IMR-90 (cell line): Measurements from ENCODE around the gene PRKCE. TPM values are rescaled to one million over a fixed set of nuclear protein-coding genes. Genes with fewer than 3 reads are reported as not detected.

ENCODE experiments used
- ATAC-seq: fragments of 200-7000 bp; cut with Tn5 transposase; 2 replicates; pipeline ENCODE4 v1.9.1; 2020; ENCODE audit warnings: low read depth, mild to moderate bottlenecking, moderate library complexity
- BruUV-seq: library from RNA; stranded (reverse); fragments of 400-500 nt; replicated peaks from 2 replicates; lab custom pipeline; 2021; lab: Mats Ljungman, UMichigan
- CTCF ChIA-PET: fragments of 300-600 bp; formaldehyde crosslinking; extraction: SDS; loops from one replicate; lab custom pipeline; 2021; ENCODE audit warnings: antibody characterized with exemption; lab: Yijun Ruan, JAX
- POLR2A ChIA-PET: fragments of 300-600 bp; sonication (Branson Sonifier 250); formaldehyde crosslinking; loops from one replicate; lab custom pipeline; 2022; ENCODE audit warnings: antibody characterized with exemption; ENCODE audit not compliant: unreplicated experiment; lab: Charles Lee
- DNase-seq: peaks from one replicate; pipeline ENCODE4 v3.0.0; 2013
- H2AFZ ChIP-seq: replicated peaks from 2 replicates; pipeline ENCODE3; 2013; ENCODE audit warnings: low read length, mild to moderate bottlenecking; ENCODE audit not compliant: poor library complexity
- H2AK5ac ChIP-seq: 2 replicates; pipeline ENCODE4 v1.6.1; 2013; ENCODE audit warnings: low read depth, low read length, inconsistent platforms
- H2AK9ac ChIP-seq: replicated peaks from 2 replicates; pipeline ENCODE3; 2013; ENCODE audit warnings: mild to moderate bottlenecking, low read depth, low read length, moderate library complexity; ENCODE audit not compliant: poor library complexity
- H2BK120ac ChIP-seq: 2 replicates; pipeline ENCODE4 v1.6.1; 2013; ENCODE audit warnings: low read depth, low read length, inconsistent platforms
- H2BK15ac ChIP-seq: 3 replicates; pipeline ENCODE4 v1.6.1; 2013; ENCODE audit warnings: low read depth, low read length, inconsistent platforms
- H2BK20ac ChIP-seq: 2 replicates; pipeline ENCODE4 v1.6.1; 2013; ENCODE audit warnings: low read depth, mild to moderate bottlenecking, inconsistent platforms, low read length, moderate library complexity
- H2BK5ac ChIP-seq: 2 replicates; pipeline ENCODE4 v1.6.1; 2013; ENCODE audit warnings: mild to moderate bottlenecking, low read depth, low read length, inconsistent platforms; ENCODE audit not compliant: poor library complexity, severe bottlenecking
- H3K14ac ChIP-seq: replicated peaks from 2 replicates; pipeline ENCODE4 v1.6.1; 2013; ENCODE audit warnings: low read depth, low read length, inconsistent platforms
- H3K18ac ChIP-seq: 2 replicates; pipeline ENCODE4 v1.6.1; 2013; ENCODE audit warnings: low read depth, low read length, control low read depth
- H3K23ac ChIP-seq: 2 replicates; pipeline ENCODE4 v1.6.1; 2013; ENCODE audit warnings: low read depth, low read length, inconsistent platforms
- H3K27ac ChIP-seq: 2 replicates; pipeline ENCODE4 v1.5.1; 2013; ENCODE audit warnings: mild to moderate bottlenecking, control low read depth, low read length; ENCODE audit not compliant: insufficient read depth
- H3K27me3 ChIP-seq: 2 replicates; pipeline ENCODE4 v1.6.1; 2013; ENCODE audit warnings: low read length; ENCODE audit not compliant: control insufficient read depth, insufficient read depth
- H3K36me3 ChIP-seq: 2 replicates; pipeline ENCODE4 v1.6.1; 2013; ENCODE audit warnings: low read length, mixed read lengths; ENCODE audit not compliant: control insufficient read depth, insufficient read depth
- H3K4ac ChIP-seq: 2 replicates; pipeline ENCODE4 v1.6.1; 2013; ENCODE audit warnings: low read depth, low read length, inconsistent platforms
- H3K4me1 ChIP-seq: 2 replicates; pipeline ENCODE4 v1.6.1; 2013; ENCODE audit warnings: low read length, mixed read lengths; ENCODE audit not compliant: control insufficient read depth, insufficient read depth
- H3K4me2 ChIP-seq: 2 replicates; pipeline ENCODE4 v1.6.1; 2013; ENCODE audit warnings: low read depth, mild to moderate bottlenecking, control low read depth, low read length, moderate library complexity
- H3K4me3 ChIP-seq: 2 replicates; pipeline ENCODE4 v1.5.1; 2013; ENCODE audit warnings: low read depth, mild to moderate bottlenecking, control low read depth, low read length, moderate library complexity; ENCODE audit not compliant: insufficient read depth
- H3K56ac ChIP-seq: 2 replicates; pipeline ENCODE4 v1.6.1; 2013; ENCODE audit warnings: low read length, inconsistent platforms; ENCODE audit not compliant: insufficient read depth; ENCODE audit errors: extremely low read depth
- H3K79me1 ChIP-seq, 2 experiments: 2 replicates each; pipeline ENCODE4 v1.6.1; 2013; ENCODE audit warnings: low read length in 2 of 2, inconsistent platforms in 1 of 2, low read depth in 1 of 2
- H3K9ac ChIP-seq: 2 replicates; pipeline ENCODE4 v1.6.1; 2013; ENCODE audit warnings: low read depth, low read length, control low read depth
- H3K9me1 ChIP-seq: 2 replicates; pipeline ENCODE4 v1.6.1; 2013; ENCODE audit warnings: low read length, inconsistent platforms; ENCODE audit not compliant: insufficient read depth
- H3K9me3 ChIP-seq: 2 replicates; pipeline ENCODE4 v1.6.1; 2013; ENCODE audit warnings: low read length; ENCODE audit not compliant: control insufficient read depth, insufficient read depth
- H4K20me1 ChIP-seq: 2 replicates; pipeline ENCODE4 v1.6.1; 2013; ENCODE audit warnings: low read length, inconsistent platforms; ENCODE audit not compliant: insufficient read depth
- H4K5ac ChIP-seq: 2 replicates; pipeline ENCODE4 v1.6.1; 2013; ENCODE audit warnings: mild to moderate bottlenecking, low read depth, low read length, control low read depth
- H4K8ac ChIP-seq, 2 experiments: 2 replicates each; pipeline ENCODE4 v1.6.1; 2013; ENCODE audit warnings: low read depth in 2 of 2, low read length in 2 of 2, control low read depth in 1 of 2, inconsistent platforms in 1 of 2
- H4K91ac ChIP-seq: 2 replicates; pipeline ENCODE4 v1.6.1; 2013; ENCODE audit warnings: low read depth, low read length, inconsistent platforms; ENCODE audit not compliant: insufficient read depth
- MAFK ChIP-seq: IDR thresholded peaks from 2 replicates; pipeline ENCODE4 v1.6.1; 2012; ENCODE audit warnings: low read depth, low read length, improper control_type of control experiment
- RAD21 ChIP-seq: IDR thresholded peaks from 2 replicates; pipeline ENCODE4 v1.6.1; 2012; ENCODE audit warnings: low read length, improper control_type of control experiment
- WGBS, 2 experiments: methylation state at CpG; one replicate each; pipeline versions ENCODE4 v1.1.5 to v1.1.7; 2013; ENCODE audit warnings: missing lambda C conversion rate in 2 of 2; ENCODE audit not compliant: insufficient read length in 1 of 2; ENCODE audit errors: extremely low coverage in 2 of 2; 5-methylcytosine and 5-hydroxymethylcytosine counted together
- dilution Hi-C: fragments of 300-500 bp; cut with HindIII; formaldehyde crosslinking; loops from one replicate; pipeline ENCODE4 v1.14.3; 2018; ENCODE audit warnings: low sequenced_read_pairs; ENCODE audit not compliant: unreplicated experiment
- in situ Hi-C: fragments of 300-500 bp; cut with MboI; formaldehyde crosslinking; loops from 3 replicates; pipeline ENCODE4 v1.14.3; 2019; ENCODE audit warnings: low sequenced_read_pairs, inconsistent platforms, mixed read lengths
- intact Hi-C: fragments of 100-400 bp; cut with micrococcal nuclease; formaldehyde crosslinking; loops from 2 replicates; pipeline ENCODE4 v1.10.0; 2022
- polyA plus RNA-seq, 3 experiments: library from polyadenylated mRNA; depleted of rRNA; stranded (reverse); fragments of >200 nt; gene quantifications; 2 replicates each; pipeline ENCODE4 v1.2.3, GENCODE V29; 2012; ENCODE audit warnings: low replicate concordance in 1 of 3
- total RNA-seq: library from RNA; depleted of rRNA; stranded (reverse); fragments of >200 nt; gene quantifications from 2 replicates; pipeline ENCODE4 v1.2.3, GENCODE V29; 2012

The PRKCE gene
- total and polyA plus RNA-seq, 2 of the 4 experiments (the other 2 are of a cell fraction): 8.1 to 32.4 TPM

GRCh38 chr2:46210063-46210462, 558.6 kb downstream of the PRKCE start:
- H3K14ac ChIP-seq: no peak overlapping the region
- H3K23ac ChIP-seq: no peak overlapping the region
- no peak overlapping the region for H3K4me3 ChIP-seq
- intact Hi-C loops (no loop called here), in situ Hi-C loops (no loop called here), dilution Hi-C loops (no loop called here)
- no peak overlapping the region for H2AK5ac ChIP-seq
- H3K4ac ChIP-seq: no peak overlapping the region
- peaks cover 3% of the 10 kb centered on the region; the same call in 1 of the 2 replicates for H3K9me3 ChIP-seq
- H3K18ac ChIP-seq: no peak overlapping the region
- ChIA-PET POLR2A (no interaction called here), CTCF (no interaction called here)
- BruUV-seq: no TSS peak
- no peak overlapping the region for H3K4me2 ChIP-seq
- no peak overlapping the region for H2AFZ ChIP-seq
- H3K36me3 ChIP-seq: no peaks in the 10 kb centered on the region
- TF ChIP-seq RAD21 (no peak), MAFK (no peak)
- no peaks in the 10 kb centered on the region for H4K20me1 ChIP-seq
- H2BK20ac ChIP-seq: no peak overlapping the region
- no peaks in the 10 kb centered on the region for H3K4me1 ChIP-seq
- no peaks in the 10 kb centered on the region for H3K9me1 ChIP-seq
- no peaks in the 10 kb centered on the region for H3K79me1 ChIP-seq
- H3K27me3 ChIP-seq: no peaks in the 10 kb centered on the region
- H4K5ac ChIP-seq: no peak overlapping the region
- H3K27ac ChIP-seq: no peak overlapping the region
- no peak overlapping the region for H2BK5ac ChIP-seq
- H4K8ac ChIP-seq: no peak overlapping the region
- H2BK120ac ChIP-seq: no peak overlapping the region
- DNase-seq (no peak), ATAC-seq (no peak)
- no peak overlapping the region for H3K56ac ChIP-seq
- no peak overlapping the region for H4K91ac ChIP-seq
- no peak overlapping the region for H3K9ac ChIP-seq
- no peak overlapping the region for H2BK15ac ChIP-seq
- H2AK9ac ChIP-seq: no peak overlapping the region
- WGBS, 2 experiments: no CpG with 5 or more reads among the region's 1 CpG
